H1 (cell line): ENCODE measurements around the gene GRAMD1B. TPM values are rescaled to one million over a fixed set of nuclear protein-coding genes. Genes with fewer than 3 reads are reported as not detected.

Source experiments
- CTCF ChIA-PET: fragments of 300-600 bp; sonication (Branson Sonifier 250); formaldehyde crosslinking; loops from one replicate; lab custom pipeline; 2021; ENCODE audit not compliant: partially characterized antibody; lab: Charles Lee
- POLR2A ChIA-PET: fragments of 300-600 bp; sonication (Branson Sonifier 250); formaldehyde crosslinking; loops from one replicate; lab custom pipeline; 2021; ENCODE audit warnings: inconsistent platforms; ENCODE audit not compliant: partially characterized antibody; lab: Charles Lee
- DNase-seq, 2 experiments: peaks; one replicate each; pipeline versions ENCODE4 v3.0.0 to v3.0.0-alpha.2; 2010 to 2022; ENCODE audit warnings: low spot score in 2 of 2, low read depth in 1 of 2, mixed read lengths in 1 of 2
- FAIRE-seq: peaks from 2 replicates; lab custom pipeline; 2011; peaks lifted over from hg19 to GRCh38; lab: Jason Lieb, UNC
- H2AFZ ChIP-seq: 2 replicates; pipeline ENCODE4 v1.8.1; 2012; ENCODE audit warnings: low read length, inconsistent platforms
- H2AK5ac ChIP-seq: 2 replicates; pipeline ENCODE4 v1.6.1; 2013; ENCODE audit warnings: low read depth, low read length
- H2BK120ac ChIP-seq: replicated peaks from 2 replicates; pipeline ENCODE3; 2013; ENCODE audit warnings: low read depth, low read length, inconsistent platforms
- H2BK12ac ChIP-seq: 2 replicates; pipeline ENCODE4 v1.6.1; 2013; ENCODE audit warnings: low read depth, low read length
- H2BK15ac ChIP-seq: 2 replicates; pipeline ENCODE4 v1.6.1; 2013; ENCODE audit warnings: low read length
- H2BK20ac ChIP-seq: 2 replicates; pipeline ENCODE4 v1.6.1; 2013; ENCODE audit warnings: low read length
- H2BK5ac ChIP-seq: 2 replicates; pipeline ENCODE4 v1.6.1; 2013; ENCODE audit warnings: low read depth, low read length
- H3K14ac ChIP-seq: 2 replicates; pipeline ENCODE4 v1.6.1; 2013; ENCODE audit warnings: inconsistent platforms; ENCODE audit not compliant: insufficient read length
- H3K18ac ChIP-seq: 2 replicates; pipeline ENCODE4 v1.6.1; 2013; ENCODE audit warnings: low read length; ENCODE audit errors: extremely low read depth
- H3K23ac ChIP-seq: 2 replicates; pipeline ENCODE4 v1.6.1; 2013; ENCODE audit warnings: inconsistent platforms; ENCODE audit not compliant: insufficient read length
- H3K23me2 ChIP-seq: 2 replicates; pipeline ENCODE4 v1.6.1; 2013; ENCODE audit warnings: low read depth, low read length
- H3K27ac ChIP-seq: 2 replicates; pipeline ENCODE4 v1.6.1; 2011; ENCODE audit warnings: low read depth, low read length, inconsistent platforms
- H3K27me3 ChIP-seq, 4 experiments: replicated peaks in 1 of 4; 1 replicate in 1 of 4; 2 replicates in 3 of 4; pipeline versions ENCODE4 v1.6.1 to v1.8.1; 2011 to 2013; ENCODE audit warnings: low read length in 3 of 4, mild to moderate bottlenecking in 3 of 4, inconsistent platforms in 2 of 4, mixed read lengths in 2 of 4, moderate library complexity in 1 of 4; ENCODE audit not compliant: control insufficient read depth in 3 of 4, insufficient read depth in 3 of 4; ENCODE audit errors: extremely low read depth in 1 of 4
- H3K36me3 ChIP-seq, 4 experiments: 2 replicates each; pipeline versions ENCODE4 v1.6.1 to v1.8.1; 2011 to 2013; ENCODE audit warnings: mild to moderate bottlenecking in 4 of 4, low read length in 3 of 4, moderate library complexity in 2 of 4, control low read depth in 1 of 4, inconsistent platforms in 1 of 4; ENCODE audit not compliant: insufficient read depth in 4 of 4, control insufficient read depth in 2 of 4
- H3K4ac ChIP-seq: replicated peaks from 2 replicates; pipeline ENCODE3; 2013; ENCODE audit warnings: low read length, low read depth, mixed read lengths, inconsistent platforms; ENCODE audit not compliant: insufficient read length
- H3K4me1 ChIP-seq, 4 experiments: replicated peaks in 1 of 4; 1 replicate in 1 of 4; 2 replicates in 3 of 4; pipeline versions ENCODE4 v1.6.1 to v1.8.1; 2011 to 2013; ENCODE audit warnings: low read length in 3 of 4, inconsistent platforms in 2 of 4, mixed read lengths in 1 of 4; ENCODE audit not compliant: insufficient read depth in 4 of 4, control insufficient read depth in 3 of 4
- H3K4me2 ChIP-seq, 2 experiments: 2 replicates each; pipeline versions ENCODE4 v1.6.1 to v1.8.1; 2011 to 2013; ENCODE audit warnings: low read depth in 2 of 2, low read length in 2 of 2, control low read depth in 1 of 2, inconsistent platforms in 1 of 2, mild to moderate bottlenecking in 1 of 2; ENCODE audit not compliant: insufficient read depth in 1 of 2
- H3K4me3 ChIP-seq, 4 experiments: fragments of 200-600, 300-600 bp in 1 of 4; sonication (generic), shearing (Covaris generic), sonication (Bioruptor Twin) in 1 of 4; 2 replicates each; pipeline versions ENCODE4 v1.5.1 to v1.8.1; 2011 to 2016; ENCODE audit warnings: low read length in 4 of 4, low read depth in 3 of 4, control low read depth in 2 of 4, inconsistent platforms in 2 of 4, mild to moderate bottlenecking in 2 of 4, mixed read lengths in 1 of 4, moderate library complexity in 1 of 4; ENCODE audit not compliant: insufficient read depth in 2 of 4; ENCODE audit errors: extremely low read depth in 1 of 4
- H3K56ac ChIP-seq: replicated peaks from 2 replicates; pipeline ENCODE3; 2013; ENCODE audit warnings: low read depth, mild to moderate bottlenecking, mixed read lengths, low read length, inconsistent platforms; ENCODE audit not compliant: insufficient read length
- H3K79me1 ChIP-seq: 2 replicates; pipeline ENCODE4 v1.6.1; 2013; ENCODE audit warnings: low read depth, low read length, control low read depth
- H3K79me2 ChIP-seq, 2 experiments: 2 replicates each; pipeline versions ENCODE4 v1.6.1 to v1.8.1; 2012 to 2013; ENCODE audit warnings: low read length in 2 of 2, mild to moderate bottlenecking in 2 of 2, inconsistent platforms in 1 of 2; ENCODE audit not compliant: insufficient read depth in 2 of 2, control insufficient read depth in 1 of 2
- H3K9ac ChIP-seq, 4 experiments: replicated peaks in 1 of 4; 1 replicate in 1 of 4; 2 replicates in 3 of 4; pipeline versions ENCODE4 v1.6.1 to v1.8.1; 2011 to 2013; ENCODE audit warnings: low read depth in 3 of 4, low read length in 3 of 4, control low read depth in 2 of 4, mild to moderate bottlenecking in 2 of 4, moderate library complexity in 2 of 4, inconsistent platforms in 1 of 4; ENCODE audit errors: extremely low read depth in 1 of 4
- H3K9me3 ChIP-seq, 2 experiments: 2 replicates each; pipeline versions ENCODE4 v1.6.1 to v1.8.1; 2012 to 2013; ENCODE audit warnings: mild to moderate bottlenecking in 2 of 2, moderate library complexity in 2 of 2, control low read depth in 1 of 2, inconsistent platforms in 1 of 2, low read depth in 1 of 2, low read length in 1 of 2, mixed read lengths in 1 of 2; ENCODE audit not compliant: insufficient read depth in 2 of 2
- H4K20me1 ChIP-seq, 2 experiments: replicated peaks in 1 of 2; 2 replicates each; pipeline versions ENCODE3 to v1.8.1; 2011 to 2013; ENCODE audit warnings: inconsistent platforms in 2 of 2, low read length in 2 of 2, mild to moderate bottlenecking in 1 of 2; ENCODE audit not compliant: insufficient read depth in 2 of 2, control insufficient read depth in 1 of 2
- H4K5ac ChIP-seq: 2 replicates; pipeline ENCODE4 v1.6.1; 2013; ENCODE audit warnings: low read length, low read depth, mixed read lengths, inconsistent platforms; ENCODE audit not compliant: insufficient read length
- H4K8ac ChIP-seq: 2 replicates; pipeline ENCODE4 v1.8.0; 2013; ENCODE audit warnings: mild to moderate bottlenecking, moderate library complexity, low read length, inconsistent platforms; ENCODE audit not compliant: insufficient read depth; ENCODE audit errors: extremely low read depth
- H4K91ac ChIP-seq: replicated peaks from 2 replicates; pipeline ENCODE3; 2013; ENCODE audit warnings: low read length, mixed read lengths, inconsistent platforms; ENCODE audit not compliant: insufficient read length
- BACH1 ChIP-seq: IDR thresholded peaks from 2 replicates; pipeline ENCODE4 v1.6.1; 2012; ENCODE audit warnings: low read length, improper control_type of control experiment
- BCL11A ChIP-seq, 2 experiments: IDR thresholded peaks; one replicate each; pipeline ENCODE4 v1.6.1; 2011; ENCODE audit warnings: low read depth in 2 of 2, low read length in 2 of 2, mild to moderate bottlenecking in 2 of 2
- BRCA1 ChIP-seq: IDR thresholded peaks from 2 replicates; pipeline ENCODE4 v1.6.1; 2012; ENCODE audit warnings: low read depth, low read length, improper control_type of control experiment
- CBX5 ChIP-seq: fragments of 300-800, 300-1000 bp; sonication (generic); IDR thresholded peaks from 2 replicates; pipeline ENCODE4 v1.7.1; 2016; ENCODE audit warnings: antibody characterized with exemption, low read length, low read depth
- CBX8 ChIP-seq: fragments of 300-800, 300-1000 bp; sonication (generic); IDR thresholded peaks from 2 replicates; pipeline ENCODE4 v1.7.1; 2016; ENCODE audit warnings: low read depth, low read length, borderline replicate concordance
- CHD2 ChIP-seq: IDR thresholded peaks from 2 replicates; pipeline ENCODE4 v1.6.1; 2012; ENCODE audit warnings: low read length, improper control_type of control experiment
- CREB1 ChIP-seq: IDR thresholded peaks from 2 replicates; pipeline ENCODE4 v1.6.1; 2012; ENCODE audit warnings: inconsistent platforms
- EZH2 ChIP-seq: fragments of 200-600 bp; sonication (generic); IDR thresholded peaks from 2 replicates; pipeline ENCODE4 v1.7.1; 2012; ENCODE audit warnings: low read depth, mild to moderate bottlenecking, moderate library complexity, low read length, inconsistent platforms; ENCODE audit not compliant: severe bottlenecking
- JUN ChIP-seq: IDR thresholded peaks from 2 replicates; pipeline ENCODE4 v1.6.1; 2011; ENCODE audit warnings: low read depth, mild to moderate bottlenecking, improper control_type of control experiment, low read length
- JUND ChIP-seq: IDR thresholded peaks from 2 replicates; pipeline ENCODE4 v1.6.1; 2011; ENCODE audit warnings: mild to moderate bottlenecking, improper control_type of control experiment, low read length
- KDM1A ChIP-seq: fragments of 200-600, 300-600 bp; sonication (generic); IDR thresholded peaks from 2 replicates; pipeline ENCODE4 v1.7.1; 2016; ENCODE audit warnings: mild to moderate bottlenecking, low read length, borderline replicate concordance
- SIRT6 ChIP-seq: IDR thresholded peaks from one replicate; pipeline ENCODE4 v1.7.1; 2012; ENCODE audit warnings: low read length, inconsistent platforms
- SUZ12 ChIP-seq: fragments of 200-600 bp; sonication (generic); IDR thresholded peaks from 2 replicates; pipeline ENCODE4 v1.6.1; 2012; ENCODE audit warnings: mild to moderate bottlenecking, inconsistent platforms, low read length, moderate library complexity, mixed read lengths
- TAF1 ChIP-seq: IDR thresholded peaks from 2 replicates; pipeline ENCODE4 v1.6.1; 2011; ENCODE audit warnings: mild to moderate bottlenecking, low read depth, low read length
- TAF7 ChIP-seq: optimal IDR thresholded peaks from 2 replicates; pipeline ENCODE3; 2011; ENCODE audit warnings: low read depth, mild to moderate bottlenecking, inconsistent platforms, low read length, moderate library complexity, borderline replicate concordance
- TBP ChIP-seq: IDR thresholded peaks from 2 replicates; pipeline ENCODE4 v1.6.1; 2011; ENCODE audit warnings: low read depth, low read length, improper control_type of control experiment
- WGBS, 2 experiments: shearing (Covaris generic) in 1 of 2; methylation state at CpG; one replicate each; pipeline versions ENCODE4 v1.1.6 to v1.1.7; 2013 to 2015; ENCODE audit warnings: low lambda C conversion rate in 2 of 2, mixed read lengths in 2 of 2, inconsistent platforms in 1 of 2, low coverage in 1 of 2, missing lambda C conversion rate in 1 of 2; ENCODE audit not compliant: insufficient replicate concordance in 2 of 2, insufficient coverage in 1 of 2, insufficient read length in 1 of 2; ENCODE audit errors: extremely low coverage in 1 of 2, missing lambda C conversion rate in 1 of 2; 5-methylcytosine and 5-hydroxymethylcytosine counted together
- polyA plus RNA-seq, 7 experiments: library from polyadenylated mRNA; depleted of rRNA in 3 of 7; stranded (reverse) in 5 of 7; unstranded in 2 of 7; fragments of >200 nt in 5 of 7; fragments of 200-250 nt in 2 of 7; gene quantifications; 1 replicate in 5 of 7; 2 replicates in 1 of 7; 4 replicates in 1 of 7; pipeline versions ENCODE4 v1.2.1 to v1.2.3, GENCODE V29; 2011 to 2013; ENCODE audit warnings: missing spikeins in 2 of 7, mixed read lengths in 2 of 7
- total RNA-seq: library from RNA; stranded (reverse); fragmentation: NEBNext Ultra II Directional; extraction: Animal tissue kit (Norgen Biotek cat#: 25700); gene quantifications from 2 replicates; pipeline ENCODE4 v1.2.1, GENCODE V29; 2021

The GRAMD1B gene
- total and polyA plus RNA-seq, 2 of the 8 experiments (the other 6 are each of a cell fraction or from before 2014, with no cell fraction given), result 10.1 to 21.2 TPM

DNA sequence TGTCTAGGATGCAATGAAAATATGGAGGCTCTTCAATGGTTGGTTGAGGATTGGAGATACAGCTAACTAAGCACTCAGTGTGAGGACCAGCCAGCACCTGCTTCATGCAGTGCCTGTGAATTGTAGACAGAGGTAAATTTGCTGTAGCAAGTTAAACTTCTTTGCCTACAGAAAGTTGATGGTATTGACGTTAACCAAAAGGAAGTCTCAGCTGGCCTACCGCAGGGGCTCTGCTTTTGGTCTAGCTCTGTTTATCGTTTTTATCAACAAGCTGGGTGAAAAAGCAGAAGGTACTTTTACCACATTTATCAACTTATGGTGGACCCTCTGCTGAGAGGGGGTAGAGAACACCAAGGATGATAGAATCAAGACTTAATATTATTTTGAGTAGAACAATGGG lies 51.6 kb downstream of the GRAMD1B start:
- Histone ChIP-seq H3K14ac (no peak overlapping the region), H3K23ac (no peak overlapping the region), H2BK5ac (0 out of 2 replicates have a peak overlapping the region, but pooled peaks have one; percentile 3), H4K20me1 (no peaks in the 10 kb centered on the region), H4K91ac (no peak overlapping the region), H4K8ac (no peak overlapping the region), H2AK5ac (no peak overlapping the region), H3K9ac (no peak overlapping the region), H4K5ac (no peak overlapping the region), H2BK120ac (no peak overlapping the region), H3K4me3 (no peak overlapping the region), H3K79me2 (peaks cover 0 to 3% of the 10 kb centered on the region in 2 experiments; a peak in 1 of 4 replicates), H2AFZ (no peak overlapping the region), H3K79me1 (no peaks in the 10 kb centered on the region), H3K23me2 (no peaks in the 10 kb centered on the region), H3K4ac (no peak overlapping the region), H3K56ac (no peak overlapping the region), H3K27ac (no peak overlapping the region), H3K27me3 (no peaks in the 10 kb centered on the region), H2BK15ac (0 out of 2 replicates have a peak overlapping the region, but pooled peaks have one; percentile 88), H2BK20ac (no peak overlapping the region), H3K18ac (no peak overlapping the region; the same call in 1 of the 2 replicates), H3K9me3 (no peaks in the 10 kb centered on the region), H3K36me3 (no peaks in the 10 kb centered on the region), H2BK12ac (peak overlapping the region; percentile 64; the same call in 1 of the 2 replicates), H3K4me2 (no peak overlapping the region), H3K4me1 (peaks cover 2 to 11% (median 4%) of the 10 kb centered on the region in 4 experiments; a peak in 6 of 7 replicates)
- no peak for DNase-seq
- ChIA-PET CTCF (interaction anchor here (0.8 to 4.9 kb wide), 7 partner anchors 10 to 180 kb away, joined by 3 to 74 read pairs (median 6); no protein-coding TSS in a partner anchor), POLR2A (no interaction called here)
- 88% methylated on average over 3 of the region's 3 CpGs; no CpG with 5 or more reads in 1 of the 2 experiments for WGBS, 2 experiments
- FAIRE-seq, result no peak
- TF ChIP-seq CHD2 (no peak), EZH2 (no peak), KDM1A (no peak), BCL11A (IDR thresholded peaks at IDR 0.05; ENCODE audit: low read depth in 2 of 2, low read length in 2 of 2) (no peak), TAF1 (no peak), TBP (no peak), SIRT6 (no peak), CREB1 (no peak), BACH1 (no peak), SUZ12 (no peak), BRCA1 (no peak), TAF7 (no peak), JUN (no peak), CBX8 (no peak), CBX5 (no peak), JUND (no peak)
